Suprapubic skin (tissue), 4 donors: ENCODE data around the gene TMEM145.

ENCODE experiments used
- CTCF ChIP-seq, 2 donors: fragments of 200-600 bp in 1 of 2; fragments of 450-650 bp in 1 of 2; sonication (generic) in 1 of 2; IDR thresholded peaks; one replicate each; pipeline ENCODE4 v1.5.1; 2016 to 2019; ENCODE audit warnings: antibody characterized with exemption in 2 of 2, mild to moderate bottlenecking in 1 of 2, moderate library complexity in 1 of 2
- EP300 ChIP-seq: sonication (generic); formaldehyde crosslinking; IDR thresholded peaks from one replicate; pipeline ENCODE4 v1.6.1; 2017; ENCODE audit warnings: antibody characterized with exemption
- POLR2A ChIP-seq, 2 donors: fragments of 450-650 bp; IDR thresholded peaks; one replicate each; pipeline ENCODE4 v1.6.1; 2017; ENCODE audit warnings: antibody characterized with exemption in 2 of 2, mild to moderate bottlenecking in 2 of 2, moderate library complexity in 2 of 2
- POLR2AphosphoS5 ChIP-seq, 3 donors: sonication (generic); formaldehyde crosslinking; IDR thresholded peaks; one replicate each; pipeline ENCODE4 v1.6.1; 2017; ENCODE audit warnings: antibody characterized with exemption in 3 of 3

GRCh38 chr19:42325896-42326771, 13.0 kb downstream of the TMEM145 start:
- TF ChIP-seq POLR2A (IDR thresholded peaks at IDR 0.05), result no peak
- no peak for TF ChIP-seq POLR2AphosphoS5 (IDR thresholded peaks at IDR 0.05)
- TF ChIP-seq CTCF (IDR thresholded peaks at IDR 0.05), result no peak
- no peak for TF ChIP-seq EP300
